Cardiac muscle cell (in vitro differentiated cells and primary cell): ENCODE results near the gene ARHGAP6. TPM values are rescaled to one million over a fixed set of nuclear protein-coding genes. Genes with fewer than 3 reads are reported as not detected.
"Not testable (repeated sequence)": the region's sequence is repeated elsewhere in the genome, so short reads cannot be mapped to it uniquely, and the experiment has no call there.

Experiments used
- DNase-seq, 2 donors: peaks; one replicate each; pipeline versions ENCODE4 v3.0.0 to v3.0.0-alpha.2; 2010 to 2017; ENCODE audit warnings: low read depth in 1 of 2, low spot score in 1 of 2
- H3K27ac ChIP-seq: fragments of 200-600 bp; sonication (generic); 2 replicates; pipeline ENCODE4 v1.5.1; 2016
- H3K27me3 ChIP-seq: fragments of 200-600 bp; sonication (generic); 2 replicates; pipeline ENCODE4 v1.6.0; 2016; ENCODE audit warnings: control low read depth
- H3K36me3 ChIP-seq: fragments of 200-600 bp; sonication (generic); 2 replicates; pipeline ENCODE4 v1.5.1; 2016; ENCODE audit warnings: control low read depth
- H3K4me1 ChIP-seq: fragments of 200-600 bp; sonication (generic); 2 replicates; pipeline ENCODE4 v1.8.1; 2017; ENCODE audit warnings: low read depth, mild to moderate bottlenecking, mixed run types
- H3K4me3 ChIP-seq: fragments of 200-600 bp; sonication (generic); 2 replicates; pipeline ENCODE4 v1.5.1; 2016; ENCODE audit warnings: mild to moderate bottlenecking
- H3K9me3 ChIP-seq: fragments of 200-600 bp; sonication (generic); 2 replicates; pipeline ENCODE4 v1.5.1; 2017; ENCODE audit warnings: low read depth, mild to moderate bottlenecking, control low read depth
- CTCF ChIP-seq: IDR thresholded peaks from 2 replicates; pipeline ENCODE4 v1.5.1; 2012; ENCODE audit warnings: low read depth, mild to moderate bottlenecking, low read length
- polyA plus RNA-seq: library from polyadenylated mRNA; unstranded; fragments of >200 nt; fragmentation: Nextera tagmentation; extraction: Ambion mirVana; gene quantifications from 2 replicates; pipeline ENCODE4 v1.2.1, GENCODE V29; 2016
- total RNA-seq: library from RNA; depleted of rRNA; stranded (reverse); fragments of >200 nt; gene quantifications from 2 replicates; pipeline ENCODE4 v1.2.3, GENCODE V29; 2016

Gene ARHGAP6
- total and polyA plus RNA-seq, 2 experiments from 2014 or later: 10.5 to 45.0 TPM

- Histone ChIP-seq H3K9me3 (no peaks in the 10 kb centered on the region), H3K4me1 (peaks cover 10% of the 10 kb centered on the region), H3K27me3 (no peaks in the 10 kb centered on the region), H3K4me3 (no peak overlapping the region), H3K36me3 (no peaks in the 10 kb centered on the region), H3K27ac (no peak overlapping the region)
- no peak for DNase-seq
- no peak for TF ChIP-seq CTCF
Observed at GRCh38 chrX:11585174-11585573, 80.5 kb downstream of the ARHGAP6 start.

GRCh38 chrX:11580789-11581188 lies 84.9 kb downstream of the ARHGAP6 start:
- no peak for DNase-seq
- TF ChIP-seq CTCF: no peak
- H3K27ac ChIP-seq: no peak overlapping the region

GRCh38 chrX:11579636-11580600 lies 85.8 kb downstream of the ARHGAP6 start:
- no peak for TF ChIP-seq CTCF
- DNase-seq: no peak
- Histone ChIP-seq H3K36me3 (no peaks in the 10 kb centered on the region), H3K9me3 (no peaks in the 10 kb centered on the region), H3K4me3 (no peak overlapping the region), H3K27me3 (no peaks in the 10 kb centered on the region), H3K4me1 (peaks cover 6% of the 10 kb centered on the region), H3K27ac (no peak overlapping the region)

More at GRCh38 chrX:11580789-11581188, 84.9 kb downstream of the ARHGAP6 start:
- Histone ChIP-seq H3K4me1 (peaks cover 6% of the 10 kb centered on the region), H3K4me3 (no peak overlapping the region), H3K27me3 (no peaks in the 10 kb centered on the region), H3K9me3 (no peaks in the 10 kb centered on the region), H3K36me3 (no peaks in the 10 kb centered on the region)

DNA sequence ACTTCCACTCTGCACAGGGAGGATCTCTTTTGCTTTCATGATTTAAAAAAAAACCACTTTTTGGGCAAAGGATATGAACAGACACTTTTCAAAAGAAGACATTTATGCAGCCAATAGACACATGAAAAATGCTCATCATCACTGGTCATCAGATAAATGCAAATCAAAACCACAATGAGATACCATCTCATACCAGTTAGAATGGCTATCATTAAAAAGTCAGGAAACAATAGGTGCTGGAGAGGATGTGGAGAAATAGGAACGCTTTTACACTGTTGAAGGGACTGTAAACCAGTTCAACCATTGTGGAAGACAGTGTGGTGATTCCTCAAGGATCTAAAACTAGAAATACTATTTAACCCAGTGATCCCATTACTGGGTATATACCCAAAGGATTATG lies 87.4 kb downstream of the ARHGAP6 start:
- H3K27me3 ChIP-seq, H3K36me3 ChIP-seq, H3K4me3 ChIP-seq, H3K4me1 ChIP-seq, DNase-seq, H3K9me3 ChIP-seq, H3K27ac ChIP-seq: not testable (repeated sequence)

- DNase-seq: no peak
- Histone ChIP-seq H3K27me3 (no peaks in the 10 kb centered on the region), H3K27ac (no peak overlapping the region), H3K36me3 (no peaks in the 10 kb centered on the region), H3K4me1 (peaks cover under 1% of the 10 kb centered on the region), H3K9me3 (no peaks in the 10 kb centered on the region), H3K4me3 (no peak overlapping the region)
- TF ChIP-seq CTCF: no peak
Observed at GRCh38 chrX:11577603-11578002, 88.1 kb downstream of the ARHGAP6 start.

DNA sequence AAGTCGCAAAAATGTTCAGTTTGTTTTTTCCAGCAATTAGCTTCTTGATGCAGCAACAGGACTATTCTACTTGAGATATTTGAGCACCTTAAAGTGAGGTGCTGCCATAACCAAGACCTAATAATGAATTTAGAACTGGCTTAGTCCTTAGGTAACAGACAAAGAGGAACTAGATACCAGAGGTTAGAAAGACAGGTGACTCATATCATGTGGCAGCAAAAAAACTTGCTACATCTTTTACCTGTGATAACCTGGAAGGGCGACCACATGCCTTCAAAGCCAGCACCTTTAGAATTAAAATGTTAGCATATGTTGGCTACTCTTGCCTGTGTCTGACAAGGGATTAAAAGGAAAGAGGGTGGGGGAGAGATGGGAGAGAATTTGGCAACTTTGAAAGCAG lies 90.4 kb downstream of the ARHGAP6 start:
- DNase-seq: no peak
- TF ChIP-seq CTCF: no peak
- Histone ChIP-seq H3K27me3 (no peaks in the 10 kb centered on the region), H3K9me3 (no peaks in the 10 kb centered on the region), H3K4me1 (no peaks in the 10 kb centered on the region), H3K36me3 (no peaks in the 10 kb centered on the region), H3K4me3 (no peak overlapping the region), H3K27ac (no peak overlapping the region)
